IPS DF 6.9 (cell line): ENCODE results near the gene OXSR1.

Experiments used
- DNase-seq: peaks from one replicate; pipeline ENCODE4 v3.0.0-alpha.2; 2013; ENCODE audit warnings: low read depth, low spot score
- H3K27ac ChIP-seq: one replicate; pipeline ENCODE4 v1.5.1; 2013; ENCODE audit warnings: low read length, control low read depth
- H3K27me3 ChIP-seq: 2 replicates; pipeline ENCODE4 v1.6.1; 2013; ENCODE audit warnings: mild to moderate bottlenecking, low read length; ENCODE audit not compliant: control insufficient read depth, insufficient read depth
- H3K36me3 ChIP-seq: 2 replicates; pipeline ENCODE4 v1.6.1; 2013; ENCODE audit warnings: low read length; ENCODE audit not compliant: control insufficient read depth, insufficient read depth
- H3K4me1 ChIP-seq: 2 replicates; pipeline ENCODE4 v1.6.1; 2013; ENCODE audit warnings: low read length; ENCODE audit not compliant: control insufficient read depth, insufficient read depth
- H3K4me3 ChIP-seq: 2 replicates; pipeline ENCODE4 v1.5.1; 2013; ENCODE audit warnings: mild to moderate bottlenecking, low read length
- H3K9me3 ChIP-seq: 2 replicates; pipeline ENCODE4 v1.6.1; 2013; ENCODE audit warnings: low read length, inconsistent platforms; ENCODE audit not compliant: control insufficient read depth, insufficient read depth
- WGBS: extraction: QIAGEN DNeasy Blood & Tissue Kit; methylation state at CpG from one replicate; pipeline ENCODE4 v1.1.7; 2013; ENCODE audit warnings: mixed read lengths, missing lambda C conversion rate; ENCODE audit not compliant: insufficient read length, insufficient coverage; 5-methylcytosine and 5-hydroxymethylcytosine counted together

OXSR1 gene

GRCh38 chr3:38120693-38121450 is 44.5 kb upstream of the OXSR1 start:
- Histone ChIP-seq H3K9me3 (no peaks in the 10 kb centered on the region), H3K4me3 (no peak overlapping the region), H3K4me1 (no peaks in the 10 kb centered on the region), H3K36me3 (peaks cover 19% of the 10 kb centered on the region), H3K27me3 (no peaks in the 10 kb centered on the region), H3K27ac (no peak overlapping the region)
- DNase-seq = no peak
- WGBS = no CpG with 5 or more reads among the region's 11 CpGs

- Histone ChIP-seq H3K4me1 (no peaks in the 10 kb centered on the region), H3K9me3 (no peaks in the 10 kb centered on the region), H3K27me3 (no peaks in the 10 kb centered on the region), H3K4me3 (no peak overlapping the region), H3K36me3 (peaks cover 25% of the 10 kb centered on the region), H3K27ac (no peak overlapping the region)
- no CpG with 5 or more reads among the region's 9 CpGs for WGBS
- DNase-seq = no peak
Observed at GRCh38 chr3:38121451-38121831, 43.9 kb upstream of the OXSR1 start.

GRCh38 chr3:38121832-38122461 is 43.4 kb upstream of the OXSR1 start:
- H3K9me3 ChIP-seq = no peaks in the 10 kb centered on the region
- DNase-seq = no peak
- H3K27me3 ChIP-seq = no peaks in the 10 kb centered on the region
- H3K4me1 ChIP-seq = no peaks in the 10 kb centered on the region
- H3K36me3 ChIP-seq = peaks cover 29% of the 10 kb centered on the region
- H3K4me3 ChIP-seq = no peak overlapping the region
- WGBS = no CpG with 5 or more reads among the region's 13 CpGs
- no peak overlapping the region for H3K27ac ChIP-seq

- H3K9me3 ChIP-seq = no peaks in the 10 kb centered on the region
- no peaks in the 10 kb centered on the region for H3K27me3 ChIP-seq
- H3K36me3 ChIP-seq = peaks cover 36% of the 10 kb centered on the region
- H3K4me1 ChIP-seq = no peaks in the 10 kb centered on the region
- no peak overlapping the region for H3K27ac ChIP-seq
- no peak for DNase-seq
- no CpG with 5 or more reads among the region's 9 CpGs for WGBS
- no peak overlapping the region for H3K4me3 ChIP-seq
Observed at GRCh38 chr3:38122712-38123290, 42.5 kb upstream of the OXSR1 start.

- WGBS = no CpG with 5 or more reads among the region's 7 CpGs
- Histone ChIP-seq H3K27me3 (no peaks in the 10 kb centered on the region), H3K9me3 (no peaks in the 10 kb centered on the region), H3K36me3 (peaks cover 41% of the 10 kb centered on the region), H3K4me3 (no peak overlapping the region), H3K4me1 (no peaks in the 10 kb centered on the region), H3K27ac (no peak overlapping the region)
- no peak for DNase-seq
Observed at GRCh38 chr3:38124324-38125122, 40.8 kb upstream of the OXSR1 start.

- Histone ChIP-seq H3K27ac (no peak overlapping the region), H3K4me3 (no peak overlapping the region), H3K36me3 (peaks cover 41% of the 10 kb centered on the region), H3K9me3 (no peaks in the 10 kb centered on the region), H3K27me3 (no peaks in the 10 kb centered on the region), H3K4me1 (no peaks in the 10 kb centered on the region)
- no peak for DNase-seq
- no CpG with 5 or more reads among the region's 11 CpGs for WGBS
Observed at GRCh38 chr3:38125305-38126120, 39.8 kb upstream of the OXSR1 start.

GRCh38 chr3:38126121-38126892 is 39.0 kb upstream of the OXSR1 start:
- Histone ChIP-seq H3K4me3 (no peak overlapping the region), H3K9me3 (no peaks in the 10 kb centered on the region), H3K27me3 (no peaks in the 10 kb centered on the region), H3K36me3 (peaks cover 41% of the 10 kb centered on the region), H3K4me1 (no peaks in the 10 kb centered on the region), H3K27ac (no peak overlapping the region)
- no peak for DNase-seq
- no CpG with 5 or more reads among the region's 6 CpGs for whole genome bisulfite sequencing

- WGBS = no CpG with 5 or more reads among the region's 4 CpGs
- peaks cover 30% of the 10 kb centered on the region for H3K36me3 ChIP-seq
- no peaks in the 10 kb centered on the region for H3K9me3 ChIP-seq
Observed at GRCh38 chr3:38127611-38128302, 37.6 kb upstream of the OXSR1 start.

GRCh38 chr3:38128303-38128655 is 37.1 kb upstream of the OXSR1 start:
- no CpG with 5 or more reads among the region's 1 CpG for WGBS
- Histone ChIP-seq H3K36me3 (peaks cover 26% of the 10 kb centered on the region), H3K27ac (no peak overlapping the region), H3K9me3 (no peaks in the 10 kb centered on the region), H3K4me1 (no peaks in the 10 kb centered on the region), H3K27me3 (no peaks in the 10 kb centered on the region), H3K4me3 (no peak overlapping the region)
- DNase-seq = no peak

More at GRCh38 chr3:38127611-38128302, 37.6 kb upstream of the OXSR1 start:
- no peaks in the 10 kb centered on the region for H3K4me1 ChIP-seq
- no peak overlapping the region for H3K4me3 ChIP-seq
- no peak for DNase-seq
- no peaks in the 10 kb centered on the region for H3K27me3 ChIP-seq
- no peak overlapping the region for H3K27ac ChIP-seq
